HEK293T (cell line): Measurements from ENCODE around the gene TBCK.

ENCODE experiments used
- BHLHE40 ChIP-seq: fragments of 450-650 bp; IDR thresholded peaks from 2 replicates; pipeline ENCODE4 v1.6.1; 2016; ENCODE audit warnings: mild to moderate bottlenecking, moderate library complexity, borderline replicate concordance
- FOXK2 ChIP-seq: fragments of 450-650 bp; IDR thresholded peaks from 2 replicates; pipeline ENCODE4 v1.6.1; 2016; ENCODE audit warnings: mild to moderate bottlenecking
- FOXM1 ChIP-seq: fragments of 450-650 bp; IDR thresholded peaks from 2 replicates; pipeline ENCODE4 v1.6.1; 2017; ENCODE audit warnings: mild to moderate bottlenecking, borderline replicate concordance
- SP1 ChIP-seq: fragments of 450-650 bp; IDR thresholded peaks from 2 replicates; pipeline ENCODE4 v1.6.1; 2017
- SUZ12 ChIP-seq: fragments of 450-650 bp; IDR thresholded peaks from 2 replicates; pipeline ENCODE4 v1.6.1; 2016; ENCODE audit warnings: mild to moderate bottlenecking
- TARDBP ChIP-seq: fragments of 450-650 bp; IDR thresholded peaks from 2 replicates; pipeline ENCODE4 v1.6.1; 2016
- ZNF384 ChIP-seq: fragments of 450-650 bp; IDR thresholded peaks from 2 replicates; pipeline ENCODE4 v1.6.1; 2016
- TF ChIP-seq, protein P1 (sequence below): fragments of 450-650 bp; IDR thresholded peaks from 2 replicates; pipeline ENCODE4 v1.6.1; 2016

DNA sequence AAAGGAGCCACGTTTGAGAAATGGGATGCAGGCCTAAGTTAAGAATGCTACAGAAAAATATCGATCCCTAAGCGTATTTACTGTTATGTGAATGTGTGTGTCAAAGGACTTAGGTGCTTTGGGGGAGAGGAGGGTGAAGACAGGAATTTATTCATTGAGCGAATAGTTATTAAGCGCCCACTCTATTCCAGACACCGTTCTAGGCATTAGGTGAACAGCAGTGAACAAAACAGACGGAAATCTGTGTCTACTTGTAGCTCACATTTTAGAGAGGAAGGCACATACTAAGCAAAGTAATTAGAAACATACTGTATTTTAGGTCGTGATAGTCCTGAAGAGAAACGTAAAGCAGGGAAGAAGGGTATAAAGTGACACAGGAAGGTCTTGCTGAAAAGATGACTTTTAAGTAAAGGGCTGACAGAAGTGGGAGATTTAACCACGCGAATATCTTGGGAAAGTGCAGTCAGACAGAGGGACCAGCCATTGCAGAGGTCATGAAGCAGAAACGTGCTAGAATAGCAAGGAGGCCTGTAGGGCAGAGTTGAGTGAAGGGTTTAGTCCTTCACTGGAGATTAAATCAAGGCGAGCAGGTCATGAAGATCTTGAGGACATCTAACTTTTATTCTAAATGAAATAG is 882 bp upstream of the TBCK start:
- no peak for TF ChIP-seq SP1
- no peak for TF ChIP-seq SUZ12
- no peak for TF ChIP-seq BHLHE40
- no peak for TF ChIP-seq ZNF384
- no peak for TF ChIP-seq FOXM1
- TF ChIP-seq FOXK2: no peak
- TF ChIP-seq, protein P1, sequence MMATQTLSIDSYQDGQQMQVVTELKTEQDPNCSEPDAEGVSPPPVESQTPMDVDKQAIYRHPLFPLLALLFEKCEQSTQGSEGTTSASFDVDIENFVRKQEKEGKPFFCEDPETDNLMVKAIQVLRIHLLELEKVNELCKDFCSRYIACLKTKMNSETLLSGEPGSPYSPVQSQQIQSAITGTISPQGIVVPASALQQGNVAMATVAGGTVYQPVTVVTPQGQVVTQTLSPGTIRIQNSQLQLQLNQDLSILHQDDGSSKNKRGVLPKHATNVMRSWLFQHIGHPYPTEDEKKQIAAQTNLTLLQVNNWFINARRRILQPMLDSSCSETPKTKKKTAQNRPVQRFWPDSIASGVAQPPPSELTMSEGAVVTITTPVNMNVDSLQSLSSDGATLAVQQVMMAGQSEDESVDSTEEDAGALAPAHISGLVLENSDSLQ: no peak
- no peak for TF ChIP-seq TARDBP
